H1 (cell line): Measurements from ENCODE around the gene APEX2. TPM values are rescaled to one million over a fixed set of nuclear protein-coding genes. Genes with fewer than 3 reads are reported as not detected.

ENCODE experiments used
- CTCF ChIA-PET: fragments of 300-600 bp; sonication (Branson Sonifier 250); formaldehyde crosslinking; loops from one replicate; lab custom pipeline; 2021; ENCODE audit not compliant: partially characterized antibody; lab: Charles Lee
- POLR2A ChIA-PET: fragments of 300-600 bp; sonication (Branson Sonifier 250); formaldehyde crosslinking; loops from one replicate; lab custom pipeline; 2021; ENCODE audit warnings: inconsistent platforms; ENCODE audit not compliant: partially characterized antibody; lab: Charles Lee
- DNase-seq, 2 experiments: peaks; one replicate each; pipeline versions ENCODE4 v3.0.0 to v3.0.0-alpha.2; 2010 to 2022; ENCODE audit warnings: low spot score in 2 of 2, low read depth in 1 of 2, mixed read lengths in 1 of 2
- FAIRE-seq: peaks from 2 replicates; lab custom pipeline; 2011; peaks lifted over from hg19 to GRCh38; lab: Jason Lieb, UNC
- H2AFZ ChIP-seq: 2 replicates; pipeline ENCODE4 v1.8.1; 2012; ENCODE audit warnings: low read length, inconsistent platforms
- H2AK5ac ChIP-seq: 2 replicates; pipeline ENCODE4 v1.6.1; 2013; ENCODE audit warnings: low read depth, low read length
- H2BK120ac ChIP-seq: replicated peaks from 2 replicates; pipeline ENCODE3; 2013; ENCODE audit warnings: low read depth, low read length, inconsistent platforms
- H2BK12ac ChIP-seq: 2 replicates; pipeline ENCODE4 v1.6.1; 2013; ENCODE audit warnings: low read depth, low read length
- H2BK15ac ChIP-seq: 2 replicates; pipeline ENCODE4 v1.6.1; 2013; ENCODE audit warnings: low read length
- H2BK20ac ChIP-seq: 2 replicates; pipeline ENCODE4 v1.6.1; 2013; ENCODE audit warnings: low read length
- H2BK5ac ChIP-seq: 2 replicates; pipeline ENCODE4 v1.6.1; 2013; ENCODE audit warnings: low read depth, low read length
- H3K14ac ChIP-seq: 2 replicates; pipeline ENCODE4 v1.6.1; 2013; ENCODE audit warnings: inconsistent platforms; ENCODE audit not compliant: insufficient read length
- H3K18ac ChIP-seq: 2 replicates; pipeline ENCODE4 v1.6.1; 2013; ENCODE audit warnings: low read length; ENCODE audit errors: extremely low read depth
- H3K23ac ChIP-seq: 2 replicates; pipeline ENCODE4 v1.6.1; 2013; ENCODE audit warnings: inconsistent platforms; ENCODE audit not compliant: insufficient read length
- H3K23me2 ChIP-seq: 2 replicates; pipeline ENCODE4 v1.6.1; 2013; ENCODE audit warnings: low read depth, low read length
- H3K27ac ChIP-seq: 2 replicates; pipeline ENCODE4 v1.6.1; 2011; ENCODE audit warnings: low read depth, low read length, inconsistent platforms
- H3K27me3 ChIP-seq, 4 experiments: replicated peaks in 1 of 4; 1 replicate in 1 of 4; 2 replicates in 3 of 4; pipeline versions ENCODE4 v1.6.1 to v1.8.1; 2011 to 2013; ENCODE audit warnings: low read length in 3 of 4, mild to moderate bottlenecking in 3 of 4, inconsistent platforms in 2 of 4, mixed read lengths in 2 of 4, moderate library complexity in 1 of 4; ENCODE audit not compliant: control insufficient read depth in 3 of 4, insufficient read depth in 3 of 4; ENCODE audit errors: extremely low read depth in 1 of 4
- H3K36me3 ChIP-seq, 4 experiments: 2 replicates each; pipeline versions ENCODE4 v1.6.1 to v1.8.1; 2011 to 2013; ENCODE audit warnings: mild to moderate bottlenecking in 4 of 4, low read length in 3 of 4, moderate library complexity in 2 of 4, control low read depth in 1 of 4, inconsistent platforms in 1 of 4; ENCODE audit not compliant: insufficient read depth in 4 of 4, control insufficient read depth in 2 of 4
- H3K4ac ChIP-seq: replicated peaks from 2 replicates; pipeline ENCODE3; 2013; ENCODE audit warnings: low read length, low read depth, mixed read lengths, inconsistent platforms; ENCODE audit not compliant: insufficient read length
- H3K4me1 ChIP-seq, 4 experiments: replicated peaks in 1 of 4; 1 replicate in 1 of 4; 2 replicates in 3 of 4; pipeline versions ENCODE4 v1.6.1 to v1.8.1; 2011 to 2013; ENCODE audit warnings: low read length in 3 of 4, inconsistent platforms in 2 of 4, mixed read lengths in 1 of 4; ENCODE audit not compliant: insufficient read depth in 4 of 4, control insufficient read depth in 3 of 4
- H3K4me2 ChIP-seq, 2 experiments: 2 replicates each; pipeline versions ENCODE4 v1.6.1 to v1.8.1; 2011 to 2013; ENCODE audit warnings: low read depth in 2 of 2, low read length in 2 of 2, control low read depth in 1 of 2, inconsistent platforms in 1 of 2, mild to moderate bottlenecking in 1 of 2; ENCODE audit not compliant: insufficient read depth in 1 of 2
- H3K4me3 ChIP-seq, 4 experiments: fragments of 200-600, 300-600 bp in 1 of 4; sonication (generic), shearing (Covaris generic), sonication (Bioruptor Twin) in 1 of 4; 2 replicates each; pipeline versions ENCODE4 v1.5.1 to v1.8.1; 2011 to 2016; ENCODE audit warnings: low read length in 4 of 4, low read depth in 3 of 4, control low read depth in 2 of 4, inconsistent platforms in 2 of 4, mild to moderate bottlenecking in 2 of 4, mixed read lengths in 1 of 4, moderate library complexity in 1 of 4; ENCODE audit not compliant: insufficient read depth in 2 of 4; ENCODE audit errors: extremely low read depth in 1 of 4
- H3K56ac ChIP-seq: replicated peaks from 2 replicates; pipeline ENCODE3; 2013; ENCODE audit warnings: low read depth, mild to moderate bottlenecking, mixed read lengths, low read length, inconsistent platforms; ENCODE audit not compliant: insufficient read length
- H3K79me1 ChIP-seq: 2 replicates; pipeline ENCODE4 v1.6.1; 2013; ENCODE audit warnings: low read depth, low read length, control low read depth
- H3K79me2 ChIP-seq, 2 experiments: 2 replicates each; pipeline versions ENCODE4 v1.6.1 to v1.8.1; 2012 to 2013; ENCODE audit warnings: low read length in 2 of 2, mild to moderate bottlenecking in 2 of 2, inconsistent platforms in 1 of 2; ENCODE audit not compliant: insufficient read depth in 2 of 2, control insufficient read depth in 1 of 2
- H3K9ac ChIP-seq, 4 experiments: replicated peaks in 1 of 4; 1 replicate in 1 of 4; 2 replicates in 3 of 4; pipeline versions ENCODE4 v1.6.1 to v1.8.1; 2011 to 2013; ENCODE audit warnings: low read depth in 3 of 4, low read length in 3 of 4, control low read depth in 2 of 4, mild to moderate bottlenecking in 2 of 4, moderate library complexity in 2 of 4, inconsistent platforms in 1 of 4; ENCODE audit errors: extremely low read depth in 1 of 4
- H3K9me3 ChIP-seq, 2 experiments: 2 replicates each; pipeline versions ENCODE4 v1.6.1 to v1.8.1; 2012 to 2013; ENCODE audit warnings: mild to moderate bottlenecking in 2 of 2, moderate library complexity in 2 of 2, control low read depth in 1 of 2, inconsistent platforms in 1 of 2, low read depth in 1 of 2, low read length in 1 of 2, mixed read lengths in 1 of 2; ENCODE audit not compliant: insufficient read depth in 2 of 2
- H4K20me1 ChIP-seq, 2 experiments: replicated peaks in 1 of 2; 2 replicates each; pipeline versions ENCODE3 to v1.8.1; 2011 to 2013; ENCODE audit warnings: inconsistent platforms in 2 of 2, low read length in 2 of 2, mild to moderate bottlenecking in 1 of 2; ENCODE audit not compliant: insufficient read depth in 2 of 2, control insufficient read depth in 1 of 2
- H4K5ac ChIP-seq: 2 replicates; pipeline ENCODE4 v1.6.1; 2013; ENCODE audit warnings: low read length, low read depth, mixed read lengths, inconsistent platforms; ENCODE audit not compliant: insufficient read length
- H4K8ac ChIP-seq: 2 replicates; pipeline ENCODE4 v1.8.0; 2013; ENCODE audit warnings: mild to moderate bottlenecking, moderate library complexity, low read length, inconsistent platforms; ENCODE audit not compliant: insufficient read depth; ENCODE audit errors: extremely low read depth
- H4K91ac ChIP-seq: replicated peaks from 2 replicates; pipeline ENCODE3; 2013; ENCODE audit warnings: low read length, mixed read lengths, inconsistent platforms; ENCODE audit not compliant: insufficient read length
- BCL11A ChIP-seq, 2 experiments: IDR thresholded peaks; one replicate each; pipeline ENCODE4 v1.6.1; 2011; ENCODE audit warnings: low read depth in 2 of 2, low read length in 2 of 2, mild to moderate bottlenecking in 2 of 2
- KDM1A ChIP-seq: fragments of 200-600, 300-600 bp; sonication (generic); IDR thresholded peaks from 2 replicates; pipeline ENCODE4 v1.7.1; 2016; ENCODE audit warnings: mild to moderate bottlenecking, low read length, borderline replicate concordance
- KDM5A ChIP-seq: fragments of 200-600 bp; IDR thresholded peaks from 2 replicates; pipeline ENCODE4 v1.7.1; 2012; ENCODE audit warnings: mild to moderate bottlenecking, low read length, inconsistent platforms, mixed read lengths
- SRF ChIP-seq: IDR thresholded peaks from 2 replicates; pipeline ENCODE4 v1.6.1; 2011; ENCODE audit warnings: mild to moderate bottlenecking, low read depth, low read length, moderate library complexity
- WGBS, 2 experiments: shearing (Covaris generic) in 1 of 2; methylation state at CpG; one replicate each; pipeline versions ENCODE4 v1.1.6 to v1.1.7; 2013 to 2015; ENCODE audit warnings: low lambda C conversion rate in 2 of 2, mixed read lengths in 2 of 2, inconsistent platforms in 1 of 2, low coverage in 1 of 2, missing lambda C conversion rate in 1 of 2; ENCODE audit not compliant: insufficient replicate concordance in 2 of 2, insufficient coverage in 1 of 2, insufficient read length in 1 of 2; ENCODE audit errors: extremely low coverage in 1 of 2, missing lambda C conversion rate in 1 of 2; 5-methylcytosine and 5-hydroxymethylcytosine counted together
- polyA plus RNA-seq, 7 experiments: library from polyadenylated mRNA; depleted of rRNA in 3 of 7; stranded (reverse) in 5 of 7; unstranded in 2 of 7; fragments of >200 nt in 5 of 7; fragments of 200-250 nt in 2 of 7; gene quantifications; 1 replicate in 5 of 7; 2 replicates in 1 of 7; 4 replicates in 1 of 7; pipeline versions ENCODE4 v1.2.1 to v1.2.3, GENCODE V29; 2011 to 2013; ENCODE audit warnings: missing spikeins in 2 of 7, mixed read lengths in 2 of 7
- total RNA-seq: library from RNA; stranded (reverse); fragmentation: NEBNext Ultra II Directional; extraction: Animal tissue kit (Norgen Biotek cat#: 25700); gene quantifications from 2 replicates; pipeline ENCODE4 v1.2.1, GENCODE V29; 2021
- TF ChIP-seq, protein P1 (sequence below): IDR thresholded peaks from 2 replicates; pipeline ENCODE4 v1.6.1; 2011; ENCODE audit warnings: low read length, improper control_type of control experiment

Gene APEX2
- total and polyA plus RNA-seq, 2 of the 8 experiments (the other 6 are each of a cell fraction or from before 2014, with no cell fraction given), result 18.9 to 36.4 TPM

DNA sequence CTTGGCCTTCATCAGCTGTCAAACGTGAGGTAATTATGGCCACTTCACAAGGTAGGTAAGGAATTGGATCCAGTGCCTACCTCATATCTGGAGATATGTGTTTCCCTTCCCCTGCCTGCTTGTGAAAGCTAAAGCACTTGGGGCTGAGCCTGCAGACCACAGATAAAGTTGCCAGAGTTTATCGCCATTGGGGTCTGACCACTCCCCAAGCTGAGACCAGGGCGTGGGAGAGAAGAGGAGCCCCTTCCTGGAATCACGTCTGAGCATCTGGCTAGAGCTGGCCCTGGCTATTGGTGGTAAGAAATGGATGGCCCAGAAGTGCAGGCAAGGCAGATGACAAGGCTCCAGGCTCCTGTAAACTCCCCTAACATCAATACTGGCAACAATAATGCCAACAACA, 27.9 kb downstream of the APEX2 start:
- Histone ChIP-seq H2AK5ac (no peak overlapping the region), H4K91ac (no peak overlapping the region), H3K36me3 (no peaks in the 10 kb centered on the region), H2BK15ac (no peak overlapping the region), H2AFZ (no peak overlapping the region), H3K79me1 (no peaks in the 10 kb centered on the region), H3K9me3 (no peaks in the 10 kb centered on the region), H3K23me2 (no peaks in the 10 kb centered on the region), H3K4ac (no peak overlapping the region), H4K20me1 (no peaks in the 10 kb centered on the region), H3K18ac (no peak overlapping the region), H2BK12ac (no peak overlapping the region), H4K8ac (no peak overlapping the region; the same call in 1 of the 2 replicates), H3K27ac (no peak overlapping the region), H3K56ac (no peak overlapping the region), H4K5ac (no peak overlapping the region), H2BK120ac (no peak overlapping the region), H3K14ac (no peak overlapping the region), H2BK20ac (no peak overlapping the region), H3K4me2 (no peak overlapping the region), H2BK5ac (no peak overlapping the region), H3K9ac (no peak overlapping the region), H3K79me2 (no peaks in the 10 kb centered on the region), H3K4me1 (peaks cover 0 to 3% (median 0%) of the 10 kb centered on the region in 4 experiments; a peak in 1 of 7 replicates), H3K4me3 (no peak overlapping the region), H3K23ac (no peak overlapping the region), H3K27me3 (no peaks in the 10 kb centered on the region)
- DNase-seq, result no peak
- 80% methylated on average over 4 of the region's 4 CpGs; no CpG with 5 or more reads in 1 of the 2 experiments for WGBS, 2 experiments
- FAIRE-seq, result no peak
- ChIA-PET POLR2A (no interaction called here), CTCF (interaction anchor here (0.6 to 1.0 kb wide), 2 partner anchors 18 to 1045 kb away, joined by 3 read pairs; no protein-coding TSS in a partner anchor)
- TF ChIP-seq, protein P1, sequence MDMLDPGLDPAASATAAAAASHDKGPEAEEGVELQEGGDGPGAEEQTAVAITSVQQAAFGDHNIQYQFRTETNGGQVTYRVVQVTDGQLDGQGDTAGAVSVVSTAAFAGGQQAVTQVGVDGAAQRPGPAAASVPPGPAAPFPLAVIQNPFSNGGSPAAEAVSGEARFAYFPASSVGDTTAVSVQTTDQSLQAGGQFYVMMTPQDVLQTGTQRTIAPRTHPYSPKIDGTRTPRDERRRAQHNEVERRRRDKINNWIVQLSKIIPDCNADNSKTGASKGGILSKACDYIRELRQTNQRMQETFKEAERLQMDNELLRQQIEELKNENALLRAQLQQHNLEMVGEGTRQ, result no peak
- no peak for TF ChIP-seq KDM1A
- no peak for TF ChIP-seq BCL11A (IDR thresholded peaks at IDR 0.05; ENCODE audit: low read depth in 2 of 2, low read length in 2 of 2)
- no peak for TF ChIP-seq KDM5A
- no peak for TF ChIP-seq SRF
